HG02870 (cell line): ENCODE results near the gene UBXN10.

Source experiments
- ATAC-seq: cut with Tn5 transposase; IDR thresholded peaks from one replicate; pipeline ENCODE4 v1.9.1; 2021; ENCODE audit warnings: mild to moderate bottlenecking, moderate library complexity; ENCODE audit not compliant: unreplicated experiment

Gene UBXN10

DNA sequence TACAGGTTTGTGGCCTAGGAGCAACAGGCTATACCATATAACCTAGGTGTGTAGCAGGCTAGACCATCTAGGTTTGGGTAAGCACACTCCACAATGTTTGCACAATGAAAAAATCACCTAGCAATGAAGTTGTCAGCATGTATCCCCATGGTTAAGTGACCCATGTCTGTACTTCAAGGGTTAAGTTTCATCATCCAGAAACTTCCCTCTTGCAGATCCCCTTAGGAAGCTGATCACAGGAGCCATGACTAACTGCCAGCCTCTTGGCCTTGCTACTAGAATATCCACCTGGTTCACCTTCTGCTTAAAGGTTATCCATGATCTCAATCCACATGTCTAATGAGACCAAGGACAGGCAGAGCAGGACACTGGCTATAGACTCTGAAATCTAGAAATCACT is 3.5 kb upstream of the UBXN10 start:
- ATAC-seq, result no peak

DNA sequence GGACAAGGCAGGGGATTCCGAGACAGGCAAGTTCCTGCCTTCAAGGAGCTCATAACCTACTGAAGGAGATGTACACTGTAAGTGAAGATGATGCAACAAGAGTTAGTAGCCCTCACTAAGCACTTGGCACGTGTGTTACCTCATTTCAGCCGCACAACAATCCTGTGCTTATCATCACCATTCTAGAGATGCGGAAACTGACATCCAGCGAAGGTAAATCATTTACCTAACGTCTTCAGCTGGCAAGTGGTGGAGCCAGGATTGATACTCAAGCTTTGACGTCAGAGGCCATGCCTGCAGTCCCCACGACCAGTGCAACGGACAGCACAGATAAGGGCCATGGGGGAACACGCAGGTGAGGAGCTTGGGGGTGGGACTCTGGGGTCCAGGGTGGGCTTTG is 2.9 kb upstream of the UBXN10 start:
- no peak for ATAC-seq

DNA sequence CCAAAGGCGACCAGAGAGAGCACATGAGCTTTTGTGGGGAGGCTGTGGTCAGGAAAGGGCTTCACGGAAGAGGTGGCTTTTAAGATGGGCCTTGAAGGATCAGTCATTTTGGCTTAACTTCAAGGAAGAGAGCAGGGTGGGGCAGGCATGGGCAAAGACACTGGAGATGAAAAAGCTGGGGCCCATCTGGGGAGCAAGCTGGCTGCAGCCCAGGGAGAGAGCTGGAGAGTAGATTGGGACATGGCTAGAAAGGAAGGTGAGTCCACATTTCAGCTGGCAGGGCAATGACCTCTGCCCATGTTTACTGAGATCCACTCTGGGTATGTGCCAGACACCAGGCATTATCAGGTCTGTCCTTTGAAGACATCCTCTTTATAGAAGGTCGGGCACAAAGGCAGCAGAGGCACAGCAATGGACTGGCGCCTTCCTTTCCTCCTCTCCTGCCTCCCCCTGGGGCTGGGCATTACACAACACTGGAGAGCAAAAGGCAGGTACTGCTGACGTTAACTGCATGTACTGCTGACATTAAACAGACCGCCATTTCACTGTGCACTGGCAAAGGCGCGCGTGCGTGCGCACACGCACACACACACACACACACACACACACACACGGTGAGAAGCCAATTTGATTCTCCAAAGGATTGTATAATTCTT is 2.2 kb upstream of the UBXN10 start:
- no peak for ATAC-seq

DNA sequence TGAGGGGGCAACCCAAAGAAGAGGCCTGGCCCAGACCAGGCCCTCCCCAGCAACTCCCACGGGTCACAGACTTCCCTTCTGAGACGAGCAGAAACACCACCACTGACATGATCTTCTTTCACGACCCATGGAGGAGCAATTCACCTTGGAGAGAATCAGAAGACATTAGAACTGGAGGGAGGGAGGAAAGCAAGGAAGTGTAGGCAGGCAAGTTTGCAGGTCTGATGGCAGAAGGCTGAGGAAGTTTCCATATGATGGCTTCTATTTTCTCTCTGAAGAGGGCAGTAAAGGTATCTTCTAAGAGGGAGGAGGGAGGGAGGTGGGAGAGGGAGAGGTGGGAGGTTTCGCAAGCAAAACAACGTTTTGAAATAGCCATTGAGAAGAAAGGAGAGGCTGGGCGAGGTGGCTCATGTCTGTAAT is 1.4 kb upstream of the UBXN10 start:
- ATAC-seq, result no peak

DNA sequence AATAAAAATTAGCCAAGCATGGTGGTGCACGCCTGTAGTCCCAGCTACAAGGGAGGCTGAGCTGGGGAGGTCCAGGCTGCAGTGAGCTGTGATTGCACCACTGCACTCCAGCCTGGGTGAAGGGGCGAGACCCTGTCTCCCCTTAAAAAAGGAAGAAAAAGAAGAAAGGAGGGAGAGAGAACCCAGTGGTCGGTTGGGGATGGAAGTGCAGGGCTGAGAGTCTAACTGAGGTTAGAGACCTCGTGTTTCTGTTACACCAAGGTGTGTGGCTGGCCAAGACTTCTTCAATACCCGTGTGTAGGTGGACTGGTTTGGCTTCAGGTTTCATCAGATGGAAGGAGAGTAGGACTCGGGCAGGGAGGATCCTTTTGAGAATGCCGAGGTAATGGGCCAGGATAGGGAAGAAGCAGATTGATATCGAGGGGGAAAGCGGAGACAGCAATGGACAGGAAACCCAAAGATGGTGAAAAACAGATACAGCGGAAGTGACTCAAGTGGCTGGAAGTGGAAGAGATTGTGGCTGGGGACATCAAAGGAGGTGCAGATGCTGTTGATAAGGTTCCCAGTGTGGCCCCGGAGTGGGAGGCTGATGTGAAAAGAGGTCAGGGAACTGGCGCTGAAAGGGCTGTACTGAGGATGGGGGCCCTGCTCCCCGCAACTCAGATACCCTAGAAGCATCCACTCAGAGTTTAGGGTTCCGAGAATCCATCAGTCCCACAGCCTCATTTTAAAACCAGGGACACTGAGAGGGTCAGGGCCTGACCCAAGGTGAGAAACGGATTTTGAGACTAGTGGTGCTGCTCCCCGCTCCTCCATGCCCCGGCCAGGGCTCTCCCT is 681 bp upstream of the UBXN10 start:
- ATAC-seq, result no peak

DNA sequence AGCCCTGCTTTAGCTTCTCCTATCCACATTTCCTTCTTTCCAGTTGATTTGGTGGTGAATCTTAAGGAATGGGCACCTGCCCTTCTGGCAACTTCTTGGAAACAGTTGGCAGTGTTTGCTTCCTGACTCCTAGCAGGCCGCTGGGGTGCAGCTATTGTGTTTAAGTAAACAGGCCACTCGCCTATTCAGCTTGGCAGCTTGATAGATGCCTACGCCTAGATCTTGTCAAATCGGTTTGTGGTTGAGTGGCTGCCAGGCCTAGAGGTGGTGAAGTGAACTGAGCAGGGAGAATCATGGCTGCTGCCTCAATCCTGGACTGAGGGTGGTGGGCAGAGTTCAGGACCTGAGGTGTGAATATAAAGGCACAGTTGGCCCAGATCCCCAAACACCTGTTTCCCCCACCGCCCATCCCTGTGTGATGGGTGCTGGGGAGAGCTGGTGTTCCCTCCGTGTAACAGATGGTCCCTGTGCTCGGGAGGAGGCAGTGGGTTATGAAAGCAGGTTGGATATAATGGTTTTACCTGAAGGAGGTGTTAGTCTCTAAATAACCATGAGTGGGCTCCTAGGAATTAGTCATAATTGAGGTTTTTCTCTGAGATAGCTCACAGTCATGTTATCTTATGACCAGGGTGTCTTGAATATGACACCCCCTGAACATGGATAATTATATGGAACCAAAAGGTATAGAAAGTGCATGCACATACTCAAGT is 1.4 kb downstream of the UBXN10 start:
- no peak for ATAC-seq

DNA sequence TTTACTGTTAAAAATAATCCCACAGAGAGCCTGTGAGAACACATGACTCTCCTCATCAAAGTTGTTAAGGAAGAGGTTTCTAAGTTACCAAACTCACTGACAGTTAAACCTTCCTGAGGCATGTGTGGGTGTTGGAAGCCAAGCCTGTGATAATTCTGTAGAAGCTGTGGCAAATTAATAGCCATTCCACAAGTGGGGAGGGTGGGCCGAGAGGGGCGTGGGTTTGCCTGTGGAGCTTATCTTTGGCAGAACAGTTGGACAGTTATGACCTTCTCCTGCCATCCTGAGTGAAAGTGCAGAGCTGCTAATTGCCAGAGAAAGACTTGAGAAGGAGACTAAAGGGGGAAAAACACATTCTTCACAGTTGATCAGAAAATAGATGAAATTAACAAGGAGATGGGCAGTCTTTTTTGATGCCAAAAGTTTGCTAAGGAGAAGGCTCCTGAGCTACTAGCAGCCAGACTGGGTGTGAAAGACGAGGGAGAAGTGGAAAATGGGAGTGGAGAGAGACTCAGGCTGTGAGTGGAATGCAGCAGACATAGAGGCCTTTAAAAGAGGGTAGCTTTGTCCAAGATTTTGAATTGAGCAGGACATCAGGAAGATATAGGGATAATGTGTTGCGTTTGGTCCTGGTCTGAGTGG is 2.0 kb downstream of the UBXN10 start:
- no peak for ATAC-seq

DNA sequence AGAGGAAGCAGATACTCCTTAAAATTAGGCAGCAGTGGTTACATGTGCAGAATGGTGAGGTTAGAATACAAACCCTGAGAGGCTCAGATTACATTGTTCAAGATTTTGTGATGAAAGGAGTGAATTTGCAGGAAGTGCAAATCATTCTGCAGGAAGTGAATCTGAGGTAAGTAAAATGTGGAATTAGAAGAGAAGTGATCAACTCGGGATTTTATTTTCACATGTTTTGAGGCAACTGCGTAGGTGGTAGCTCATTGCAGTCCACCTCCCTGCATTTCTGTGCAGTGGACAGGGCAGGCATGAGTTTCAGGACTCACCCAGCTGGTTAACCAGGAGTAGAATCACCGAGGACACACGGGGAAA is 2.5 kb downstream of the UBXN10 start:
- no peak for ATAC-seq

DNA sequence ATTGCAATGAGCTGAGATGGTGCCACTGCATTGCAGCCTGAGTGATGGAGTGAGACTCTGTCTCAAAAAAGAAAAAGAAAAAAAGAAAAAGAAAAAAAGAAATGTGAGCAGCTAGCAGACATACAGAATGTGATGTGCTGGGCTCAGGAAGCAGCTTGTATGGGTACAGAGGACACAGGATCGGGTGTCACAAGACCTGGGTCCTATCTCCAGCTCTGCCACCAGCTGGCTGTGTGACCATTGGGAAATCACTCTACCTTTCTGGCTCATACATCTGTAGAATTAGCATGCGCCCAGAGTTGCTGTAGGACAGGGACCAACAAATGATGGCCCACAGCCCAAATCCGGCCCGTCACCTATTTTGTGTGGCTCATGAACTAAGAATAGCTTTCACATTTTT is 3.8 kb downstream of the UBXN10 start:
- ATAC-seq, result no peak

DNA sequence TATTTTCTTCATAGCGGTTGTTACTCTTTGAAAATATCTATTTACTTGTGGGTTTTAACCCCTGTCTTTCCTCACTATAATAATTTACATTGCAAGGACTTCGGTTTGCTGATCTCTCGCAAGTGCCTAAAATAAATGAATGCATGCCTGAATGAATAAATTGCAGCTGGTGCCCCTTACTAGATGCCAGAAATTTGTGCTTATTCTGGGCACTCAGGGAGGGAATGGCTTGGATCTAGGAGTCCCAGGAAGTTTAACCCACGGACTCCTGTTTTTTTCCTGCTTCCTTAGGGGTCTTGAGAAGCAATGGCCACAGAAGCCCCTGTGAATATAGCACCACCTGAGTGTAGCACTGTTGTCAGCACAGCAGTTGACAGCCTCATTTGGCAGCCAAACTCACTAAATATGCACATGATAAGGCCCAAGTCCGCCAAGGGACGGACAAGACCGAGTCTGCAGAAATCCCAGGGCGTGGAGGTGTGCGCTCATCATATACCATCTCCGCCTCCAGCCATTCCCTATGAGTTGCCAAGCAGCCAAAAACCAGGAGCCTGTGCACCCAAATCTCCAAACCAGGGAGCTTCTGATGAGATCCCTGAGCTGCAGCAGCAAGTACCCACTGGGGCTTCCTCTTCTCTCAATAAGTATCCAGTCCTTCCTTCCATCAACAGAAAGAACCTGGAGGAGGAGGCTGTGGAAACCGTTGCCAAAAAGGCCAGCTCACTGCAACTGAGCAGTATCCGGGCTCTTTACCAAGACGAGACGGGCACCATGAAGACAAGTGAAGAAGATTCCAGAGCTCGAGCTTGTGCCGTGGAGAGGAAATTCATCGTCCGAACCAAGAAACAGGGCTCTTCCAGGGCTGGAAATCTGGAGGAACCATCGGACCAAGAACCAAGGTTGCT is 4.6 kb downstream of the UBXN10 start:
- ATAC-seq, result no peak

DNA sequence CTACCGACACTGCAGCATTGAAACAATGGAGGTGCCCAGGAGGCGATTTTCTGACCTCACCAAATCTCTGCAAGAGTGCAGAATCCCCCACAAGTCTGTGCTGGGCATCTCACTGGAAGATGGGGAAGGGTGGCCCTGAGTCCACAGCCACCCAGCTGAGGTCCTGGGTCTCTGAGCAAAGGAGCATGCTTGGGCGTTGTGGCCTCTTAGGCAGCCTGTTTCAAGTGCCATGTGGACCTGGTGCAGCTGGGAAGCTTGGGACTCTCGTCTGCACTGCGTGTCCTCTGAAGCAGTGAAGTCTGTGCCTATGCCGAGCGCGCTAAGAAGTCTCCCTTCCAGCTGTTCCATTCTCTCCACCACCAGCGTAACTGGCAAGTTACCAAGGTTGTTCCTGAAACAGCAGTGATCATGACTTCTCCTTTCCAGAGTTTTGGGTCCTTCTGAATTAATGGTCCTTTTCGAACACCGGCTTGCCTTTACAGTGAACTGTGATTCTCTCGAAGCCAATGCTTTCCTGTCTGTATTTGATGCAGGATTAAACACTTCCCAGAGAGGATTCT is 5.5 kb downstream of the UBXN10 start:
- ATAC-seq, result no peak

DNA sequence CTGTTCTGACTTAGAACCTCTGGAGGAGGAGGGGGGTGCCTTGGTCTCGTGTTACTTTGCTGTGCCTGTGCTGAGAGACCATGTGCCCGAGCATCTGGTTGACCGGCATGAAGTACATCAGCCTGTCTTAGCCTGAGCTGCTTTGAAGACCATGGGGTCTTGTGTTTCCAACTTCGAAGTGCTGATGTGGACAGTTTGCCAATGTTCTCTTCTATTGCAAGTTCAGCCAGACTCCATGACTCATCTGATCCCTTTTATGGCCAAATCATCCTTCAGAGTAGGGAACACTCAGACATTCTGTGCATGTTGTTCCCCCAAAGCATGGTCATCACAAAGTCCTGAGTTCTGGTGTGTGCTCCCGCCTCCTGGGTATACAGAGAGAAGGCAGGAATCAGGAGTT is 6.5 kb downstream of the UBXN10 start:
- ATAC-seq, result no peak

DNA sequence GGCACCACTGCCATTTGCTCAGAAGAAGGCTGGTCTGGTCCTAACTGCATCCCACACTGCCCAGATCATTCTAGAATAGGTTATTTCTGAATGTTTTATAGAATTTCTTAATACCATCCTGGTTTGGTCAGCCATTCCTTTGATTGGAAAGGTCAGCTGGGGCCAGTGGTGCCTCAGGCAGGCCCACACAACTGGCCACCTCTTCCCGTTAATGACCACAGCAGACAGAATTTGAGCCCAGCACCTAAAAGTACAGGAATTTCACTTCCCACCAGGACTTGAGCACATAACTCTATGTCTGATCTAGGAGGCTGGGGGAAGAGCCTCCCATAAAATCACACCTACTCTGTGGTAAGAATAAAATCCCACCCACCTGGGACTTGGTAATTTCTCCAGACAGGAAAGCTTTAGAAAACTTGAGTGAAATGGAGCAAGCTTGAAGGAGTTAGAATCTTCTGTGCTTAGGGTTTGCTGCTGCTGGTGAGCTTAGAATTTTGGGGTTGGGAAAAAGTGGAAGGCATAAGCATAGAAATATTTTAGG is 7.0 kb downstream of the UBXN10 start:
- ATAC-seq, result no peak

DNA sequence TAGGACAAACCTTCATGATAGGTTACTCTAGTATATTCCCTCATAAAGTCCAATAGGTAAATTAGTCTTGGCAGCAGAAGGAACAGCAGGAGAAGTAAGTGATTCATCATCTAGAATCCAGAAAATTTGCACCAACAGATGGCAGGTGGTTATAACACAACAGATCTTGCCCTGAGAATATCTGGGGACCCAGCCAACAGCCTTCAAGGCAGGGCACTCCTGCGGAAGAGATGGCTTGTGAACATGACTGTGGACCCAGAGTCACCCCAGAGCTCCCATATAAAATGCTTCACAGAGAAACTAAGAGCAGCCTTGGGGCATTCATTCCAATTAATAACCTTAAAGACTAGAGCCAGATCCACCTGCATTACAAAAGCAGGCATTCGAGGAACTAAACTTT is 8.3 kb downstream of the UBXN10 start:
- no peak for ATAC-seq

DNA sequence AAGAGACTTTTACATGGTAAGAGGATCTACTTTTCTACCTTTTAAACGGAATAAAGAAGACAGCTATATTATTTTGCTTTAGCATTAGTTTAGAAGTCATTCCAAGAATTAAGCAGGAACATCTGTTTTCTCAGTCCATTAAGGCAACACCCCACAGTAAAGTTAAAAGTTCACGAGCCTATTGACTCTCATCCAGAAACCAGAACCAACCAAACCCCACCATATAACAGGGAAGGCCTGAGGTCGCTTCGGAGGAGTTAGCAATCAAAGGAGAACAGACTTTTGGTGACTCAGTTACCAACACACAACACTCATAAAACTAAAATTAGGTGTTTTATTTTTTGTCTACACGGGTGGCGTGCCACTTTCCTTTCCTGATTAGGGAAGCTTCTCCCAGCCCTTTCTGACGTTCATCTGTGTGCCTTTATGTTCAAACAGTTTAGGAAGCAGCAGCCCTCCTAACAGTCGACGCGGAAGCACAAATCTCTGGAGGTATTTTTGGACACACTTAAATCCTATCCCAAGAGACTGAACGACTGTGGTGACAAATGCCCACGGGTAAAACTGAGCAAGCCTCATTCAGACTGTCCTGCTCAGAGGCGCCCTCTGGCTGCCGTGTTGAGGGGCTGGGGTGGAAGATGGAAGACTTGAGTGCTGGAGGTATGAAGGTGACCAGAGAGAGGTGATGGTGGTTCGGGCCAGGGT is 9.0 kb downstream of the UBXN10 start:
- ATAC-seq, result no peak

DNA sequence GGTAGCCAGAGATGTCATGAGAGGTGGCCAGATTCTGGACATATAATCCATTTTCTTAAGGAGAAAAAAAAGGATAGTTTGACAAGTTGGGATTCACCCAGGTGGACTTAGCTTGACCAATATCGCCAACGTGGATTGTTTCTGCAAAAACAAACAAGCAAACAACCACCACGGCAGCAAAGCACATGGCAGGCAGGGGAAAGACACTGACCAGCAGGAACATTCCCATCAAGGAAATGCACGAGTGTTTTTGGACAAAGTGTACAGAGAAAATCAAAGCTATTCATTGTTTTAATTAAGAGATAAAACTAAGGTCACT is 9.5 kb downstream of the UBXN10 start:
- ATAC-seq, result no peak

DNA sequence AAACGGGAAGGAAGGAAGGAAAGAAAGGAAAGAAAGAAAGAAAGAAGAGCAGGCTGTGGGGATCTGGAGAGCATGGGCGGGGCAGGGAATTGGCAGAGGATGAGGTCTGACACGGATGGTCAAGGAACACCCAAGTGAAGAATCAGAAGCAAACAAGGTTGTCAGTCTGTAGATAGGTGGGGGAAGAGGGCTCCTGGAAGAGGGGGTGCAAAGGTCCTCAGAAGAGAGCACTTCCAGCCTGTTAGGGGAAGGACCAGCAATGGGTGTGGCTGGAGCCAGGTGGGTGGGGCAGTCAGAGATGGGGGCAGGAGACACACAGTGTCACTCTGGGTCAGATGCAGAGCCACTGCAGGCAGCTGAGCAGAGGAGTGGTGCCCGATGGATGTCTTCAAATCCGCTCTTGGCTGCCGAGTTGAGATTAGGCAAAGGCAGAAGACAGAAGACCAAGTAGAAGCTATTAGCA is 11.5 kb downstream of the UBXN10 start:
- ATAC-seq, result no peak

DNA sequence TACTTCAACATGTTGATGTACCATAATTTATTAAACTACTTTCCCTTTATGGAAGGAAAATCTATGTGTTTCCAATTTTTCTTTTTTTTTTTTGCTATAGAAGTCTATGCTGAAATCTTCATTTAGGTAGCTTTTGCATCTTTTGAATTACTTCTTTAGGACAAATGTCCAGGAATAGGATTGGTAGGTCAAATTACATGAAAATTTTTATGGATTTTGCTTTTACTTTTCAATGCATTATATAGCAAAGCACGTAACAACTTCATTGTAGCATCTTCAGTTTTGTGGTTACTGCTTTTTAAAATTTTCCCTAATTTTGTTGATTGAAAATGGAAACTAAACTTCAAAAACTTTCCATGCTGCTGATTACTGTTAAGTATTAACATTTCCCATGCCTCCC is 12.4 kb downstream of the UBXN10 start:
- no peak for ATAC-seq

DNA sequence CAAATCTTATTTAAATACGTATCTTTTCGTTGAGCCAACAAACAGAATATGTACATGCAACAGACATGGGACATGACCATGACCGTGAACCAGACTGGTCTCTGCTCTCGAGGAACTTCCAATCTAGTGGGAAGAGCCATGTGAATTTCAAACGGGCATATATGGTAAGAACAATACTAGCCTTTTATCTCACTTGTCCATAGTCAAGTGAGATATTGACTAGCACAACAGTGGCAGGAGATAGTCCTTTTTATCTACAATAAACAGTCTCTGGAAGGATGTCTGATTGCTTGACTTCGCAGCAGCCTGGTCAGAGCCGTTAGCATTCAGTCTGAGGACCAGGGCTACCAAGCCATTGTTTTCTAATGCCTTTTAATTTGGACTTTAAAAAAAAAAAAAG is 13.0 kb downstream of the UBXN10 start:
- no peak for ATAC-seq
